NCI-H128 (cell line): ENCODE results near the gene SCN5A.

Experiments used
- DNase-seq: peaks from one replicate; lab custom pipeline; 2025; ENCODE audit not compliant: unreplicated experiment; lab: John Stamatoyannopoulos, UW

SCN5A gene

GRCh38 chr3:38649500-38650247, at the start of gene SCN5A:
TSS of gene SCN5A (minus strand) at chr3:38649687. CDS start at chr3:38633307, 16,380 bp downstream.
- no peak for DNase-seq

GRCh38 chr3:38698760-38699159, 49.3 kb upstream of the SCN5A start:
- DNase-seq, result no peak

- DNase-seq, result no peak
Observed at GRCh38 chr3:38698061-38698460, 48.6 kb upstream of the SCN5A start.

GRCh38 chr3:38696034-38696433, 46.5 kb upstream of the SCN5A start:
- DNase-seq, result no peak

- no peak for DNase-seq
Observed at GRCh38 chr3:38690185-38690584, 40.7 kb upstream of the SCN5A start.

- no peak for DNase-seq
Observed at GRCh38 chr3:38689774-38690173, 40.3 kb upstream of the SCN5A start.

GRCh38 chr3:38689346-38689745, 39.9 kb upstream of the SCN5A start:
- DNase-seq, result no peak

- DNase-seq, result no peak
Observed at GRCh38 chr3:38687321-38687720, 37.8 kb upstream of the SCN5A start.

- no peak for DNase-seq
Observed at GRCh38 chr3:38684546-38684945, 35.1 kb upstream of the SCN5A start.

- no peak for DNase-seq
Observed at GRCh38 chr3:38669668-38670067, 20.2 kb upstream of the SCN5A start.

GRCh38 chr3:38662544-38662943, 13.1 kb upstream of the SCN5A start:
- DNase-seq, result no peak

GRCh38 chr3:38658841-38659240, 9.4 kb upstream of the SCN5A start:
- no peak for DNase-seq

- DNase-seq, result no peak
Observed at GRCh38 chr3:38657369-38657768, 7.9 kb upstream of the SCN5A start.

GRCh38 chr3:38655708-38656300, 6.3 kb upstream of the SCN5A start:
- DNase-seq, result no peak

- no peak for DNase-seq
Observed at GRCh38 chr3:38653685-38654537, 4.4 kb upstream of the SCN5A start.

GRCh38 chr3:38652934-38653333, 3.4 kb upstream of the SCN5A start:
- DNase-seq, result no peak

GRCh38 chr3:38651153-38651789, 1.8 kb upstream of the SCN5A start:
- DNase-seq, result no peak

- DNase-seq, result no peak
Observed at GRCh38 chr3:38650248-38650951, 913 bp upstream of the SCN5A start.

- DNase-seq, result no peak
Observed at GRCh38 chr3:38648659-38649499, 608 bp downstream of the SCN5A start.
